Measurements from ENCODE around the gene ANAPC5.
"Not testable (repeated sequence)": the region's sequence is repeated elsewhere in the genome, so short reads cannot be mapped to it uniquely, and the experiment has no call there.

- not testable (repeated sequence) for TF ChIP-seq YY1 (IDR thresholded peaks at IDR 0.05; ENCODE audit: insufficient read depth, insufficient read length); SUZ12 (IDR thresholded peaks at IDR 0.05; ENCODE audit: extremely low read depth, insufficient read depth, insufficient read length); ZNF274 (IDR thresholded peaks at IDR 0.05; ENCODE audit: low read depth, low read length)
Observed at GRCh38 chr12:121281116-121281515, 71.1 kb downstream of the ANAPC5 start.

Measured in NT2/D1 (cell line).